Sigmoid colon (tissue), 7 donors: Measurements from ENCODE around the gene NDUFA7. TPM values are rescaled to one million over a fixed set of nuclear protein-coding genes. Genes with fewer than 3 reads are reported as not detected.

Experiments used
- DNase-seq: peaks from one replicate; pipeline ENCODE4 v3.0.0-alpha.2; 2019
- H3K27ac ChIP-seq, 4 donors: fragments of 200-600 bp; sonication (generic); one replicate each; pipeline ENCODE4 v1.5.1; 2016 to 2019; ENCODE audit warnings: mild to moderate bottlenecking in 1 of 4
- H3K27me3 ChIP-seq, 3 donors: fragments of 200-600 bp; sonication (generic); one replicate each; pipeline ENCODE4 v1.5.1; 2019; ENCODE audit warnings: mild to moderate bottlenecking in 1 of 3
- H3K36me3 ChIP-seq, 4 donors: fragments of 200-600 bp; sonication (generic); one replicate each; pipeline ENCODE4 v1.5.1; 2016 to 2019
- H3K4me1 ChIP-seq, 4 donors: fragments of 200-600 bp; sonication (generic); one replicate each; pipeline ENCODE4 v1.5.1; 2017 to 2019
- H3K4me3 ChIP-seq, 4 donors: fragments of 200-600 bp; sonication (generic); one replicate each; pipeline ENCODE4 v1.5.1; 2017 to 2019; ENCODE audit warnings: mild to moderate bottlenecking in 2 of 4, moderate library complexity in 1 of 4
- H3K9me3 ChIP-seq, 4 donors: fragments of 200-600 bp in 3 of 4; sonication (generic) in 3 of 4; one replicate each; pipeline versions ENCODE4 v1.5.1 to v1.6.1; 2013 to 2019
- CTCF ChIP-seq, 4 experiments: fragments of 450-650 bp in 3 of 4; fragments of 200-600 bp in 1 of 4; IDR thresholded peaks; one replicate each; pipeline ENCODE4 v1.5.1; 2016 to 2019; ENCODE audit warnings: antibody characterized with exemption in 4 of 4, mild to moderate bottlenecking in 3 of 4, moderate library complexity in 2 of 4
- EP300 ChIP-seq, 4 donors: sonication (generic); formaldehyde crosslinking; IDR thresholded peaks; one replicate each; pipeline ENCODE4 v1.6.1; 2017; ENCODE audit warnings: antibody characterized with exemption in 4 of 4
- POLR2A ChIP-seq, 2 donors: fragments of 450-650 bp; IDR thresholded peaks; one replicate each; pipeline ENCODE4 v1.6.1; 2016; ENCODE audit warnings: antibody characterized with exemption in 2 of 2, mild to moderate bottlenecking in 2 of 2, moderate library complexity in 2 of 2
- POLR2AphosphoS5 ChIP-seq, 4 donors: sonication (generic); formaldehyde crosslinking; IDR thresholded peaks; one replicate each; pipeline ENCODE4 v1.6.1; 2017; ENCODE audit warnings: antibody characterized with exemption in 4 of 4
- WGBS, 2 donors: extraction: QIAGEN DNeasy Blood & Tissue Kit; methylation state at CpG; one replicate each; pipeline ENCODE4 v1.1.7; 2013; 5-methylcytosine and 5-hydroxymethylcytosine counted together
- intact Hi-C: fragments of 100-400 bp; cut with DNase I; formaldehyde crosslinking; loops from one replicate; pipeline ENCODE4 v1.15.1; 2023
- polyA plus RNA-seq, 3 donors: library from polyadenylated mRNA; stranded (reverse); fragments of 200-250 nt; gene quantifications; one replicate each; pipeline ENCODE4 v1.2.3, GENCODE V29; 2013
- total RNA-seq, 4 donors: library from RNA; depleted of rRNA; stranded (reverse); fragments of >200 nt; gene quantifications; one replicate each; pipeline ENCODE4 v1.1.0, GENCODE V29; 2016
- donor health status: healthy with polysubstance abuse.
- donor health status: Bipolar disorder and iron deficiency.
- donor health status: healthy.

NDUFA7 gene
- total and polyA plus RNA-seq, 7 donors = 21.0 to 146 (median 35.5) TPM

DNA sequence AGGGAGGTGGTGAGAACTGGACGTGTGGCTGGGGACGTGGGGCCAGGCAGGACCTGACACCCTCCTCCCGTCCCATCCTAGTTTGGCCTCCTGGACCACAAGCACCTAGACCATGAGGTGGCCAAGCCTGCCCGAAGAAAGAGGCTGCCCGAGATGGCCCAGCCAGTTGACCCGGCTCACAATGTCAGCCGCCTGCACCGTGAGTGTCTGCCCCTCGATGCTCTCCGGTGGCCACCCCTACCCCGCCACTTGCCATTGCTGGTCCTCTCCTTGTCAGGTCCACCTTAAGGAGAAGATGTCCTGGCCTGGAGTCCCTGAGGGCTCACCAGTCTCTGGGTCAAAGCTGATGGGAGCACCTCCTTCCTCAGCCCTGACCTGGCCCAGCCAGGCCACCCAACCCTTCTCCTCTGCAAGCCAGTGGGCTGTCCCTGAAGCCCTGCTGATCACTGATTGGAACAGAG lies 45.0 kb upstream of the NDUFA7 start:
- intact Hi-C loops = loop anchor here (10.0 kb wide), 1 partner anchor 441 kb away; the partner anchor contains the start of genes CTXN1 and SNAPC2
- no peak for TF ChIP-seq POLR2AphosphoS5 (IDR thresholded peaks at IDR 0.05)
- TF ChIP-seq POLR2A (IDR thresholded peaks at IDR 0.05) = no peak
- TF ChIP-seq CTCF (IDR thresholded peaks at IDR 0.05) = no peak
- no peak for TF ChIP-seq EP300 (IDR thresholded peaks at IDR 0.05)
- Histone ChIP-seq H3K27ac (peak overlapping the region in 3 of 4 donors; percentile 76 to 90 (median 81)), H3K4me3 (no peak overlapping the region), H3K36me3 (peaks cover 0 to 6% (median 4%) of the 10 kb centered on the region in 4 donors), H3K27me3 (peaks cover 0 to 8% (median 0%) of the 10 kb centered on the region in 3 donors), H3K9me3 (no peaks in the 10 kb centered on the region), H3K4me1 (peaks cover 0 to 79% (median 66%) of the 10 kb centered on the region in 4 donors)
- 93 to 94% methylated on average over 11 of the region's 11 CpGs for WGBS, 2 donors
- no peak for DNase-seq

- Histone ChIP-seq H3K4me1 (peaks cover 0 to 81% (median 67%) of the 10 kb centered on the region in 4 donors), H3K36me3 (no peaks in the 10 kb centered on the region), H3K9me3 (no peaks in the 10 kb centered on the region), H3K27ac (peak within 1 kb of the TSS; percentile 79 to 90 (median 82)), H3K27me3 (peaks cover 0 to 8% (median 0%) of the 10 kb centered on the region in 3 donors), H3K4me3 (peak within 1 kb of the TSS; percentile 53 to 66 (median 60))
- 2% methylated on average over 81 of the region's 81 CpGs for WGBS, 2 donors
- DNase-seq = peak; percentile 94
- TF ChIP-seq EP300 (IDR thresholded peaks at IDR 0.05) (no peak), CTCF (IDR thresholded peaks at IDR 0.05) (peak in 2 of 4 experiments; percentile 14 to 29), POLR2AphosphoS5 (IDR thresholded peaks at IDR 0.05) (peak; percentile 76 to 94 (median 88)), POLR2A (IDR thresholded peaks at IDR 0.05) (peak; percentile 35 to 40)
- intact Hi-C loops = loop anchor here (10.0 kb wide), 1 partner anchor 439 kb away; the partner anchor contains the start of genes CTXN1 and SNAPC2
These were observed 42.9 kb upstream of the NDUFA7 start, which contains the start of gene ANGPTL4 for GRCh38 chr19:8363803-8364771. ANGPTL4 (plus strand) TSS chr19:8364155; CDS start chr19:8364322, 167 bp downstream.

DNA sequence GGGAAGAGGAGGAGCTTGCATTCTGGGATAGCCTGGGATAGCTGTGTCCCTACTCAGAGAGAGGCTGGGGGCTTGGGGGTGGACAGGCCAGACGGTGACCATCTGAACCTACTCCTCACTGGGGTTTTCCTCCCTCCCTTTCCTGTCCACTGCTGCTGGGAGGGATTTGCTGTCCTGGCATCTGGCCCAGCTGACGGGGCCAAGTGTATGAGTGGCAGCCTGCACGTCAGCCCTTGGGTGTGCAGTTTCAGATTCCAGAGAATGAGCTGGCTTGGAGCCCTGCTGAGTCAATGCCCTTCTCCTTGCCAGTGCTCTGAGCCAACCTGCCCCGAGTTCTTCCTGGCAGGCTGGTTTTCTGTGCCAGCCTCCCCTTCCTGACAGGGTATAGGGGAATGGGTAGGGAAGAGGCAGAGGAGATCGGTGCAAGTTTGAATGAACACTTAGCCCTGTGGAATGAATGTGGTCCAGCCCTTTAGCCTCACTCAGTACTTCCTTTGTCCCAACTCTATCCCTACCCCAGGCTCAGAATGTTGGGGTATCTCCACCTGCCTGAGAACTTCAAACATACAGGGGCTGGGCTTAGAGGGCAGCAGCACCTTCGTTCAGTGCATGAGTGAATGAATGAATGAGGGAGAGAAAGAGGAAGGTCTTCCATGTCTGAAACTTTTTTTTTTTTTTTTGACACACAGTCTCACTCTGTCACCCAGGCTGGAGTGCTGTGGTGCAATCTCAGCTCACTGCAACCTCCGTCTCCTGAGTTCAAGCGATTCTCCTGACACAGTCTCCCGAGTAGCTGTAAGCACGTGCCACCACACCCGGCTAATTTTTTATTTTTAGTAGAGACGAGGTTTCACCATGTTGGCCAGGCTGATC lies 41.0 kb upstream of the NDUFA7 start:
- Histone ChIP-seq H3K4me1 (peaks cover 0 to 61% (median 51%) of the 10 kb centered on the region in 4 donors), H3K36me3 (no peaks in the 10 kb centered on the region), H3K9me3 (no peaks in the 10 kb centered on the region), H3K4me3 (peak overlapping the region in 1 of 4 donors; percentile 3), H3K27ac (peak overlapping the region; percentile 79 to 90 (median 82)), H3K27me3 (peaks cover 0 to 8% (median 0%) of the 10 kb centered on the region in 3 donors)
- intact Hi-C loops = loop anchor here (1.0 to 10.0 kb wide), 2 partner anchors 28 to 437 kb away; partner anchors contain the start of genes CTXN1, RAB11B and SNAPC2
- WGBS, 2 donors = 10 to 53% methylated on average over 12 of the region's 12 CpGs
- DNase-seq = peak; percentile 99
- TF ChIP-seq POLR2AphosphoS5 (IDR thresholded peaks at IDR 0.05) (peak; percentile 76 to 95 (median 84)), POLR2A (IDR thresholded peaks at IDR 0.05) (no peak), CTCF (IDR thresholded peaks at IDR 0.05) (no peak), EP300 (IDR thresholded peaks at IDR 0.05) (peak in 3 of 4 donors; percentile 18 to 88 (median 77))

- intact Hi-C loops = loop anchor here (10.0 kb wide), 1 partner anchor 435 kb away; the partner anchor contains the start of genes CTXN1 and SNAPC2
- Histone ChIP-seq H3K27me3 (peaks cover 0 to 4% (median 0%) of the 10 kb centered on the region in 3 donors), H3K4me3 (no peak overlapping the region), H3K4me1 (peaks cover 0 to 42% (median 37%) of the 10 kb centered on the region in 4 donors), H3K9me3 (no peaks in the 10 kb centered on the region), H3K27ac (no peak overlapping the region), H3K36me3 (no peaks in the 10 kb centered on the region)
- 78 to 88% methylated on average over 8 of the region's 8 CpGs for WGBS, 2 donors
- TF ChIP-seq EP300 (IDR thresholded peaks at IDR 0.05) = no peak
- TF ChIP-seq POLR2A (IDR thresholded peaks at IDR 0.05) = no peak
- TF ChIP-seq CTCF (IDR thresholded peaks at IDR 0.05) = no peak
- TF ChIP-seq POLR2AphosphoS5 (IDR thresholded peaks at IDR 0.05) = no peak
- no peak for DNase-seq
These were observed 39.0 kb upstream of the NDUFA7 start for GRCh38 chr19:8360196-8360595.
